H1 (cell line): ENCODE data around the gene INKA2. TPM values are rescaled to one million over a fixed set of nuclear protein-coding genes. Genes with fewer than 3 reads are reported as not detected.

Source experiments
- CTCF ChIA-PET: fragments of 300-600 bp; sonication (Branson Sonifier 250); formaldehyde crosslinking; loops from one replicate; lab custom pipeline; 2021; ENCODE audit not compliant: partially characterized antibody; lab: Charles Lee
- POLR2A ChIA-PET: fragments of 300-600 bp; sonication (Branson Sonifier 250); formaldehyde crosslinking; loops from one replicate; lab custom pipeline; 2021; ENCODE audit warnings: inconsistent platforms; ENCODE audit not compliant: partially characterized antibody; lab: Charles Lee
- DNase-seq, 2 experiments: peaks; one replicate each; pipeline versions ENCODE4 v3.0.0 to v3.0.0-alpha.2; 2010 to 2022; ENCODE audit warnings: low spot score in 2 of 2, low read depth in 1 of 2, mixed read lengths in 1 of 2
- FAIRE-seq: peaks from 2 replicates; lab custom pipeline; 2011; peaks lifted over from hg19 to GRCh38; lab: Jason Lieb, UNC
- H2AFZ ChIP-seq: 2 replicates; pipeline ENCODE4 v1.8.1; 2012; ENCODE audit warnings: low read length, inconsistent platforms
- H2AK5ac ChIP-seq: 2 replicates; pipeline ENCODE4 v1.6.1; 2013; ENCODE audit warnings: low read depth, low read length
- H2BK120ac ChIP-seq: replicated peaks from 2 replicates; pipeline ENCODE3; 2013; ENCODE audit warnings: low read depth, low read length, inconsistent platforms
- H2BK12ac ChIP-seq: 2 replicates; pipeline ENCODE4 v1.6.1; 2013; ENCODE audit warnings: low read depth, low read length
- H2BK15ac ChIP-seq: 2 replicates; pipeline ENCODE4 v1.6.1; 2013; ENCODE audit warnings: low read length
- H2BK20ac ChIP-seq: 2 replicates; pipeline ENCODE4 v1.6.1; 2013; ENCODE audit warnings: low read length
- H2BK5ac ChIP-seq: 2 replicates; pipeline ENCODE4 v1.6.1; 2013; ENCODE audit warnings: low read depth, low read length
- H3K14ac ChIP-seq: 2 replicates; pipeline ENCODE4 v1.6.1; 2013; ENCODE audit warnings: inconsistent platforms; ENCODE audit not compliant: insufficient read length
- H3K18ac ChIP-seq: 2 replicates; pipeline ENCODE4 v1.6.1; 2013; ENCODE audit warnings: low read length; ENCODE audit errors: extremely low read depth
- H3K23ac ChIP-seq: 2 replicates; pipeline ENCODE4 v1.6.1; 2013; ENCODE audit warnings: inconsistent platforms; ENCODE audit not compliant: insufficient read length
- H3K23me2 ChIP-seq: 2 replicates; pipeline ENCODE4 v1.6.1; 2013; ENCODE audit warnings: low read depth, low read length
- H3K27ac ChIP-seq: 2 replicates; pipeline ENCODE4 v1.6.1; 2011; ENCODE audit warnings: low read depth, low read length, inconsistent platforms
- H3K27me3 ChIP-seq, 4 experiments: replicated peaks in 1 of 4; 1 replicate in 1 of 4; 2 replicates in 3 of 4; pipeline versions ENCODE4 v1.6.1 to v1.8.1; 2011 to 2013; ENCODE audit warnings: low read length in 3 of 4, mild to moderate bottlenecking in 3 of 4, inconsistent platforms in 2 of 4, mixed read lengths in 2 of 4, moderate library complexity in 1 of 4; ENCODE audit not compliant: control insufficient read depth in 3 of 4, insufficient read depth in 3 of 4; ENCODE audit errors: extremely low read depth in 1 of 4
- H3K36me3 ChIP-seq, 4 experiments: 2 replicates each; pipeline versions ENCODE4 v1.6.1 to v1.8.1; 2011 to 2013; ENCODE audit warnings: mild to moderate bottlenecking in 4 of 4, low read length in 3 of 4, moderate library complexity in 2 of 4, control low read depth in 1 of 4, inconsistent platforms in 1 of 4; ENCODE audit not compliant: insufficient read depth in 4 of 4, control insufficient read depth in 2 of 4
- H3K4ac ChIP-seq: replicated peaks from 2 replicates; pipeline ENCODE3; 2013; ENCODE audit warnings: low read length, low read depth, mixed read lengths, inconsistent platforms; ENCODE audit not compliant: insufficient read length
- H3K4me1 ChIP-seq, 4 experiments: replicated peaks in 1 of 4; 1 replicate in 1 of 4; 2 replicates in 3 of 4; pipeline versions ENCODE4 v1.6.1 to v1.8.1; 2011 to 2013; ENCODE audit warnings: low read length in 3 of 4, inconsistent platforms in 2 of 4, mixed read lengths in 1 of 4; ENCODE audit not compliant: insufficient read depth in 4 of 4, control insufficient read depth in 3 of 4
- H3K4me2 ChIP-seq, 2 experiments: 2 replicates each; pipeline versions ENCODE4 v1.6.1 to v1.8.1; 2011 to 2013; ENCODE audit warnings: low read depth in 2 of 2, low read length in 2 of 2, control low read depth in 1 of 2, inconsistent platforms in 1 of 2, mild to moderate bottlenecking in 1 of 2; ENCODE audit not compliant: insufficient read depth in 1 of 2
- H3K4me3 ChIP-seq, 4 experiments: fragments of 200-600, 300-600 bp in 1 of 4; sonication (generic), shearing (Covaris generic), sonication (Bioruptor Twin) in 1 of 4; 2 replicates each; pipeline versions ENCODE4 v1.5.1 to v1.8.1; 2011 to 2016; ENCODE audit warnings: low read length in 4 of 4, low read depth in 3 of 4, control low read depth in 2 of 4, inconsistent platforms in 2 of 4, mild to moderate bottlenecking in 2 of 4, mixed read lengths in 1 of 4, moderate library complexity in 1 of 4; ENCODE audit not compliant: insufficient read depth in 2 of 4; ENCODE audit errors: extremely low read depth in 1 of 4
- H3K56ac ChIP-seq: replicated peaks from 2 replicates; pipeline ENCODE3; 2013; ENCODE audit warnings: low read depth, mild to moderate bottlenecking, mixed read lengths, low read length, inconsistent platforms; ENCODE audit not compliant: insufficient read length
- H3K79me1 ChIP-seq: 2 replicates; pipeline ENCODE4 v1.6.1; 2013; ENCODE audit warnings: low read depth, low read length, control low read depth
- H3K79me2 ChIP-seq, 2 experiments: 2 replicates each; pipeline versions ENCODE4 v1.6.1 to v1.8.1; 2012 to 2013; ENCODE audit warnings: low read length in 2 of 2, mild to moderate bottlenecking in 2 of 2, inconsistent platforms in 1 of 2; ENCODE audit not compliant: insufficient read depth in 2 of 2, control insufficient read depth in 1 of 2
- H3K9ac ChIP-seq, 4 experiments: replicated peaks in 1 of 4; 1 replicate in 1 of 4; 2 replicates in 3 of 4; pipeline versions ENCODE4 v1.6.1 to v1.8.1; 2011 to 2013; ENCODE audit warnings: low read depth in 3 of 4, low read length in 3 of 4, control low read depth in 2 of 4, mild to moderate bottlenecking in 2 of 4, moderate library complexity in 2 of 4, inconsistent platforms in 1 of 4; ENCODE audit errors: extremely low read depth in 1 of 4
- H3K9me3 ChIP-seq, 2 experiments: 2 replicates each; pipeline versions ENCODE4 v1.6.1 to v1.8.1; 2012 to 2013; ENCODE audit warnings: mild to moderate bottlenecking in 2 of 2, moderate library complexity in 2 of 2, control low read depth in 1 of 2, inconsistent platforms in 1 of 2, low read depth in 1 of 2, low read length in 1 of 2, mixed read lengths in 1 of 2; ENCODE audit not compliant: insufficient read depth in 2 of 2
- H4K20me1 ChIP-seq, 2 experiments: replicated peaks in 1 of 2; 2 replicates each; pipeline versions ENCODE3 to v1.8.1; 2011 to 2013; ENCODE audit warnings: inconsistent platforms in 2 of 2, low read length in 2 of 2, mild to moderate bottlenecking in 1 of 2; ENCODE audit not compliant: insufficient read depth in 2 of 2, control insufficient read depth in 1 of 2
- H4K5ac ChIP-seq: 2 replicates; pipeline ENCODE4 v1.6.1; 2013; ENCODE audit warnings: low read length, low read depth, mixed read lengths, inconsistent platforms; ENCODE audit not compliant: insufficient read length
- H4K8ac ChIP-seq: 2 replicates; pipeline ENCODE4 v1.8.0; 2013; ENCODE audit warnings: mild to moderate bottlenecking, moderate library complexity, low read length, inconsistent platforms; ENCODE audit not compliant: insufficient read depth; ENCODE audit errors: extremely low read depth
- H4K91ac ChIP-seq: replicated peaks from 2 replicates; pipeline ENCODE3; 2013; ENCODE audit warnings: low read length, mixed read lengths, inconsistent platforms; ENCODE audit not compliant: insufficient read length
- CBX5 ChIP-seq: fragments of 300-800, 300-1000 bp; sonication (generic); IDR thresholded peaks from 2 replicates; pipeline ENCODE4 v1.7.1; 2016; ENCODE audit warnings: antibody characterized with exemption, low read length, low read depth
- EZH2 ChIP-seq: fragments of 200-600 bp; sonication (generic); IDR thresholded peaks from 2 replicates; pipeline ENCODE4 v1.7.1; 2012; ENCODE audit warnings: low read depth, mild to moderate bottlenecking, moderate library complexity, low read length, inconsistent platforms; ENCODE audit not compliant: severe bottlenecking
- WGBS, 2 experiments: shearing (Covaris generic) in 1 of 2; methylation state at CpG; one replicate each; pipeline versions ENCODE4 v1.1.6 to v1.1.7; 2013 to 2015; ENCODE audit warnings: low lambda C conversion rate in 2 of 2, mixed read lengths in 2 of 2, inconsistent platforms in 1 of 2, low coverage in 1 of 2, missing lambda C conversion rate in 1 of 2; ENCODE audit not compliant: insufficient replicate concordance in 2 of 2, insufficient coverage in 1 of 2, insufficient read length in 1 of 2; ENCODE audit errors: extremely low coverage in 1 of 2, missing lambda C conversion rate in 1 of 2; 5-methylcytosine and 5-hydroxymethylcytosine counted together
- polyA plus RNA-seq, 7 experiments: library from polyadenylated mRNA; depleted of rRNA in 3 of 7; stranded (reverse) in 5 of 7; unstranded in 2 of 7; fragments of >200 nt in 5 of 7; fragments of 200-250 nt in 2 of 7; gene quantifications; 1 replicate in 5 of 7; 2 replicates in 1 of 7; 4 replicates in 1 of 7; pipeline versions ENCODE4 v1.2.1 to v1.2.3, GENCODE V29; 2011 to 2013; ENCODE audit warnings: missing spikeins in 2 of 7, mixed read lengths in 2 of 7
- total RNA-seq: library from RNA; stranded (reverse); fragmentation: NEBNext Ultra II Directional; extraction: Animal tissue kit (Norgen Biotek cat#: 25700); gene quantifications from 2 replicates; pipeline ENCODE4 v1.2.1, GENCODE V29; 2021

Gene INKA2
- total and polyA plus RNA-seq, 2 of the 8 experiments (the other 6 are each of a cell fraction or from before 2014, with no cell fraction given) = 4.2 to 11.5 TPM

GRCh38 chr1:111736548-111737215, 2.5 kb downstream of the INKA2 start:
- H3K4me3 ChIP-seq = peak overlapping the region in 3 of 4 experiments; percentile 10 to 70 (median 62); a peak in 4 of 8 replicates
- peaks cover 19 to 27% (median 23%) of the 10 kb centered on the region in 4 experiments for H3K4me1 ChIP-seq
- peaks cover 0 to 3% (median 0%) of the 10 kb centered on the region in 4 experiments; a peak in 3 of 8 replicates for H3K36me3 ChIP-seq
- H3K4me2 ChIP-seq = peak overlapping the region; percentile 89 to 97
- H4K8ac ChIP-seq = no peak overlapping the region
- TF ChIP-seq EZH2 (no peak), CBX5 (no peak)
- no peaks in the 10 kb centered on the region for H3K9me3 ChIP-seq
- DNase-seq = peak in 1 of 2 experiments; percentile 45
- H3K4ac ChIP-seq = no peak overlapping the region
- H2BK5ac ChIP-seq = no peak overlapping the region
- H4K91ac ChIP-seq = peak overlapping the region; percentile 9
- H3K18ac ChIP-seq = peak overlapping the region; percentile 41; the same call in 1 of the 2 replicates
- H3K27ac ChIP-seq = no peak overlapping the region; the same call in 1 of the 2 replicates
- WGBS, 2 experiments = 73% methylated on average over 4 of the region's 4 CpGs; no CpG with 5 or more reads in 1 of the 2 experiments
- no peak overlapping the region for H4K5ac ChIP-seq
- H2BK20ac ChIP-seq = no peak overlapping the region
- H3K14ac ChIP-seq = no peak overlapping the region
- peaks cover 0 to 10% of the 10 kb centered on the region in 2 experiments for H4K20me1 ChIP-seq
- no peak overlapping the region for H2BK120ac ChIP-seq
- peaks cover 6% of the 10 kb centered on the region; the same call in 1 of the 2 replicates for H3K79me1 ChIP-seq
- H3K56ac ChIP-seq = no peak overlapping the region
- no peak for FAIRE-seq
- H3K27me3 ChIP-seq = peaks cover 0 to 6% (median 4%) of the 10 kb centered on the region in 4 experiments; a peak in 3 of 7 replicates
- H2AFZ ChIP-seq = no peak overlapping the region
- H2AK5ac ChIP-seq = 0 out of 2 replicates have a peak overlapping the region, but pooled peaks have one; percentile 7
- peaks cover 0 to 44% of the 10 kb centered on the region in 2 experiments; a peak in 3 of 4 replicates for H3K79me2 ChIP-seq
- peak overlapping the region; percentile 20; the same call in 1 of the 2 replicates for H2BK12ac ChIP-seq
- H2BK15ac ChIP-seq = no peak overlapping the region
- peaks cover 16% of the 10 kb centered on the region; the same call in 1 of the 2 replicates for H3K23me2 ChIP-seq
- H3K23ac ChIP-seq = no peak overlapping the region
- no peak overlapping the region for H3K9ac ChIP-seq
- CTCF ChIA-PET = interaction anchor here (0.5 to 42.0 kb wide), 5 partner anchors 7 to 229 kb away, joined by 3 to 1070 read pairs (median 11); partner anchors contain the start of genes DDX20 and INKA2
- POLR2A ChIA-PET = interaction anchor here (0.8 to 19.0 kb wide), 9 partner anchors 8 to 43 kb away, joined by 3 to 343 read pairs (median 5); partner anchors contain the start of gene DDX20
